Measurements from ENCODE around the gene WDR5.
A peak's percentile ranks its signal among the peaks of the same experiment; 100 is the strongest.

WDR5 gene

DNA sequence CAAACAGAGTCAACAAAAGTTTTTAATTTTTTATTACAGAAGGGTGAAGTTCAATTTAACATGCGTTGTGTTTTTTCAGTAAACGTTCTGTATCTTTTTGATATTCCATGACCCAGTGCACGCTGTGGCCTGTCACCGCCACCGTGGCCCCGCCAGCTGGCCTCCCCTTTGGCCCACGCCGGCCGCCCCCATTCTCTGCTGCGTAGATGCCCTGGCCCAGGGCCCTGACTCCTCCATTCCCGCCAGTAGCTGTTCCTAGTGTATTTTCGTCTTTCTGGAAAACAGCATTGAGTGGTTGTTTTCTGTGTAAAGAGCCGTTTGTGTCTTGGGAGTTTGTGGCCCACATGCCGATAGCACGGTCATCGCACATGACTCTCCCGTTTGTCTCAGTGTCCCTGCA, 22.4 kb downstream of the WDR5 start:
- DNase-seq (ENCODE audit: low read depth in 2 of 2), result no peak

DNA sequence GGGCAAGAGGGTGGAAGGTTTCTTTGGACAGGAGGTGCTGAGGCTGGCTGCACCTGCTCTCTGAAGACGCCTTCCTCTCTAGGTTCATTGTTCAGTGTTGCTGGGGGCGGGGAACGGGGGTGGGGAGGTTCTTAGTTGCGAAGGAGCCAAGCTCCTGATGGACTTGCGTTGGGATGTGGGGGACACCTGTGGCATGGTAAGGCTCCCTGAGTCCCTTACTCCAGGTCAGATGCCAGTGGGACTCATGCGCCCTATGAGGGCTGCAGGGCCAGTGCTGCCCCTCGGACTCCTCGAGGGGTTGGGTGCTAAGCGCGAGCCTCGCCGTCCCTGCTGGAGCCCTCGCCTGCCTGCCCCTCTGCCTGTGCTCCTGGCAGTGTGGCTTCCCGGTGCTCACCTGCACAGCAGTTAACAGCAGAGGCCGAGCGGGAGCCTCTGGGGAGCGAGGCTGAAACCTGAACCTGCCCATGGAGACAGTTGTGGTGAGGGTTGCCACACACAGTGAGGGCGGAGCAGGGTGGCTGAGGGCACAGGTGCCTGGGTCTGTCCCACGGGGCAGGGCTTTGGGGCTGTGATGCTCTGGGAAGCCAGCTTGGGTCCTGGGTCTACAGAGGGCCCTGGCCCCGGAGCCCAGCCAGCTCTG, 23.0 kb downstream of the WDR5 start:
- DNase-seq (ENCODE audit: low read depth in 2 of 2), result no peak

DNA sequence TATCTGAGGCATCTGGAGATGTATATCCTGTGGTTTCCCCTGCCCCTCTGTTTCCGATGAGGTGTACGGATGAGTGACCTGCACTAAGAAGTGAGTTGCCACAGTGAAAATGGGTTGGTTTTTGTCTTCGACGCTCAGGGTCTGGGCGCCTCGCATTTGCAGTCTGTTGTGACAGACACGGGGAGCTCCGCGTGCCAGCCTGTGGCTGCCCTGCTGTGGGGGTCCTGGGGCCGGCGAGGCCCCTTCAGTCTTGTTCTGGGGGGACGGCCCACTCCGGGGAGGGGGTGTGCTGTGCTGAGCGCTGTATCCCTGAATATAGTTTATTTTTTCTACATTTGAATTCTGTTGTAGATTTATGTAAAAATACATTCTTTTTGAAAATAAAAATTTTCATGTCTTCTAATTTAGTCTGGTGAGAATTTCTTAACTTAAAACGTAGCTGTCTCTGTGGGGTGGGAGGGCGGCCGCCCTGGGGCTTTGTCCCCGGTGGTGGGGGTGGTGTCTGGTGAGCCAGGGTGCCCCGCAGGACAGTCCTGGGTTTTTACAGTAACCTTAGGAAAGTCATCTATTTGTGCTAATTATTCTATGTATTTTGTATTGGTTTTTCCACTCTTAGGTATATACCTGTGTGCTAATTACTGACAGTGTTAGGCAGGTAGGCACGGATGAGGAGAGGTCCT, 23.8 kb downstream of the WDR5 start:
- no peak for DNase-seq (ENCODE audit: low read depth in 2 of 2)

DNA sequence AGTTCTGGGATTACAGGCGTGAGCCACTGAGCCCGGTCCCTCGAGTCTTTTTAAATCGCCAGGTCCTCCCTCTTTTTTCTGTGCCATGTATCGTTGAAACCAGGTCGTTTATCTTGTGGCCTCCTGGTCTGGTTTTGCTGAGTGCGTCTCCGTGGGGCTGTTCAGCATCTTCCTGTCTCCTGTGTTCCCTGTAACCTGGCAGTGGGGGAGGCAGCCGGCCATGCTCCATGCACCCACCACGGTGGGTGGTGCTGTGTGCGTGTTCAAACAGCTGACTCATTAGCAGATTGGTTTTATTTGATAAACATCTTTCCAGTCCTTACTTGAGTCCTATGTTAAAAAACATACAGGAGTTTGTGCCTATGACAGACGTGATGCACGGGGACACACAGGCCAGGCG, 25.8 kb downstream of the WDR5 start:
- no peak for DNase-seq (ENCODE audit: low read depth in 2 of 2)

DNA sequence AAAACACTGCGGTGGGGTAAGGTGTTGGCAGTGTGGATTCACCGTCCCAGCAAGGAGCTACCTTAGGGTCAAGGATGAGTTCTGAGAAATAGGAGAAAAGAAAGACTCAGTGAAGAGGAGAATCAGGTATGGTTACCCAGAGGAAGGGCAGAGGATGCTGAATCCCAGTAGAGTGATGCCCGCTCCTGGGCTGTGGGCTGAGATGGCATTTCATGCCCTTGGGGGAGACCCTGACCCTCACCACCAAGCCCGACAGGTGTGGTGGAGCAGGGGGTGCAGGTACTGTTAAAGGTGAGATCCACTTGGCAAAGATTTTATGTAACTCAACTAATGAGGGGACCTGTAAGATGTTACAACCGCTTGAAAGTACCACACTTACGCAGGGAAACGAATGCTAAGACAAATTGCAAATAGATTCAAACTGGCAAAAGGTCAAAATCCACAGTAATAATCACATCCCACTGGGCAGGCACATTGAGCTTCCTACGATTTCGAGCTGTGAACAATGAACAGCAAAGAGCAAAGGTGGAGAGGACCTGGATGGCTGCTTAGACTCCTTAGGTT, 26.4 kb downstream of the WDR5 start:
- no peak for DNase-seq (ENCODE audit: low read depth in 2 of 2)

DNA sequence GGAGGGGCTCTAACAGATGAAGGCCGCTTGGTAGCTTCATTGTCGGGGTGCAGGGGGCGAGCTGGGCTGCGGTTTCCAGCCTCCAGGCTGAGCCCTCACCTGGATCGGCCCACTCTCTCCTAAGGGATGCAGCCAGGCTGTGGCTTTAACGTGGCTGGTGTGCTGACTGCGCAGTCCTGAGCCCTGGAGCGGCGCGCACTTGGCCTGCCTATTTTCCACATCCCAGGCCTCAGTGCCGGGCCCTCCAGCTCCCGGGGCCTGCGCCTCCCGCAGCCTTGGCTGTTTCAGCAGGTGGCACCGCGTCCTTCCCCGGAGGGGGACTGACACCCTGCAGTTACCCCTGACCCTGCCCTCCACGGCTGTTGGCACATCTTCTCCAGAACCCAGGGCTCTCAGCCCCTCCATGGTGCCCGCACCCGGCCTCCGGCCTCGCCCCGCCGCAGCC, 27.1 kb downstream of the WDR5 start:
- no peak for DNase-seq (ENCODE audit: low read depth in 2 of 2)

DNA sequence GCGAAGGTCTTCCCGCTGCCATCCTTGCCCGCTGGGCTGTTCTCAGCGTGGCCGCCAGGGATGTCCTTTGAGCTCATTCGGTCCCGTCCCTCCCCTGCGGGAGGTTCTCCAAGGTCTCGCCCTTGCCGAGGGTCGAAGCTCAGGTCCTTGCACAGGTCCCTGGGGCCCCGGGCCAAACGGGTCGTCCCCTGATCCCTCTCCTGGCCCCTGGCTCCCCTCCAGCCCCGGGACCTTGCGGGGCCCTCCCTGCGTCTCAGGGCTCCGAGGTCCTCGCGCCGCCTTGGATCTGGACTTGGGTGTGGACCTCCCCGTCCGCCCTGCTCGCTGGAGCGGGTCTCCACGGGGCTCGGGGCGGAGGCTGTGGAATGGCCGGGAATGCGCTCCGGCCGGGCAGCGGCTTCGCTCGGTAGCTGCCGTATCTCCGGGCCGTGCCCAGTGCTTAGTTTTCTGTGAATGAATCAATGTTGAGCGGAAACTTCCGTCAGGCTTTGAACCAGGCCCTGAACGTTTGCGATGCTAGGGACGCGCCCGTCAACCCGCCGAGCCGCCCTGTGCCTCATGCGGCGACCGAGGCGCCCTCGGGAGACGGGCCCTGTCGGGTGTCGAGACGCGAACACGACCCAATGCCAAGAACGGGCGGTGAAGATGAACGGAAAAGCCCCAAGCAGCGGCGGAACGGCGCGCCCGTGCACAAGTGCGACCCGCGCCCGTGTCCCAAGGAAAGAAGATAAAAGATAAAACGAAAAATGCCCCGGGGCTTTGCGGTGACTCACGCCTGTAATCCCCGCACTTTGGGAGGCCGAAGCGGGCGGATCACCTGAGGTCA, 27.7 kb downstream of the WDR5 start:
- DNase-seq (ENCODE audit: low read depth in 2 of 2), result peak; percentile 32 to 37

DNA sequence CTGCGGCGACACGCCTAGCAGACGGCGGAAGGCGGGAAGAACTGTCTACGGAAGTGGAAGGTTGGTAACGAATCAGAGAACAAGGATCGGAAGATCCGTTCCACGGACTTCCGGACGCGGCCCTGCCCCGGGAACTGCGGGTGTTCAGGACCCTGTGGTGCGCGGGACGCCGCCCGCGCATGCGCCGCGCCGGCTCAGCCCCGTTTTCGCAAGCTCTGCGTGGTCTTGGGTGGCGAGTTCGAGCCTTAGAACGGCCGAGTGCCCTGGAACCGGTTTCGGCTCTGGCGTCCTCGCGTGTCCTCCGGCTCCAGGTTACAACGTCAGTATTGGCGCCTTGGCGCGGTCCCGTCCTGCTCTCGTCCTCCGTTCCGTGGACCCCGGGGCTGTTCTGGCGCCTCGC, 29.0 kb downstream of the WDR5 start:
- DNase-seq (ENCODE audit: low read depth in 2 of 2), result no peak

DNA sequence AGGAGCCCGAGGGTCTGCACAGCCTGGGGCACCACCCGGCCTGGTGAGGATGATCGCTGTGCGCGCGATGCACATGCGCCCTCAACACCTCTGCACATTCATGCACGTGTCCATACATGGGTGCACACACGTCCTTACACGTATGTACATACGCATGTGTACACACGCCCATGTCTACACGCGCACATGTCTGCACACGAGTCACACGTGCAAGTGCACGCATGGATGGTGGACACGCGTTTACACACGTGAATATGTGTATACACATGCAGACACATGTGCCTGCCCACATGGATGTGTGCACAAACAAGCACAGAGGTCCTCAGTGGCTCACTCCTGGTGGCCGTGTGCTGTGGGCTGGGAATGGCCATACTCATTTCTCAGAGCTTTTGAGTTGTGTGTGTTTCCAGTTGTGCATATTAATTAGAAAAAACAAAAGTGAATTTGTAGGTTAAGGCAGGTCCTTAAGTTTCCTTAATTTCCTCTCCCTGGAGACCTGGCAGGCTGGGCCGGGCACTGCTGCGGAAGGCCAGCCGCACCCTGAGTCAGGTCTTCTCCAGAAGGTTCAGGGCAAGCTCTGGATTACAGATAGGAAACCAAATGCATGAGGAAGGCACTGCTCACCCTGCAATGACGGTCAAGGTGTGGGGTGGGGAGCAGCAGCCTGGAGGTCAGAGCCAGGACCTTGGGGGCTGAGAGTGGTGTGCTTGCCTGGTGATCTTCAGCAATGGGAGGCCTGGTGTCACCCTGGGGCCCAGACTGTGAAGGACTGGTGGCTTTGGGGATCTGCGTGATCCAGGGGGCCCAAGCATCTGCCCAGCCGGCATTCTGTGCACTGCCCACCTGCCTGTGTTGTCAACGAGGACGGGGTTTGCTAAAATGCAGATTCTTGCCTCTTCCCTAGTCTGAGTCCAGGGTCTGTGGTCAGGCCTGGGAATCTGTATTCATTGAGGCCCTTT, 29.8 kb downstream of the WDR5 start:
- DNase-seq (ENCODE audit: low read depth in 2 of 2), result peak in 1 of 2 donors; percentile 12

DNA sequence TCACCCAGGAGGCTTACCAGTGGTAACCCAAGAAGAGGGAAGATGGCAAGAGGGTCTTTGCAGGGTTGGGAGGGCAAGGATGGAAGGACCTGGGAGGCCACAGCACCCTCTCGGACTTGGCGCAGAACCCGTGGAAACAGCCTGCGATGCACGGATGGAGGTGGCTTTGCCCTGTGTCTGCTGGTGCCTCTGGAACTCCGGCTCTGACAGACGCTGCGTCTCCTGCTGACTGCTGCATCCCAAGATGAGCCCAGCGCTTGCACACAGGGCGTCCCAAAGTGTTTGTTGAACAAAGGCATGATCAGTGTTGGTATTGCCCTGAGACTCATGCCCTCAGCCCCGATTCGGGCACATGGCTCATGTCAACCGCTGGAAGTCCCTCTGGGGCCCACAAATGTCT, 30.5 kb downstream of the WDR5 start:
- no peak for DNase-seq (ENCODE audit: low read depth in 2 of 2)

DNA sequence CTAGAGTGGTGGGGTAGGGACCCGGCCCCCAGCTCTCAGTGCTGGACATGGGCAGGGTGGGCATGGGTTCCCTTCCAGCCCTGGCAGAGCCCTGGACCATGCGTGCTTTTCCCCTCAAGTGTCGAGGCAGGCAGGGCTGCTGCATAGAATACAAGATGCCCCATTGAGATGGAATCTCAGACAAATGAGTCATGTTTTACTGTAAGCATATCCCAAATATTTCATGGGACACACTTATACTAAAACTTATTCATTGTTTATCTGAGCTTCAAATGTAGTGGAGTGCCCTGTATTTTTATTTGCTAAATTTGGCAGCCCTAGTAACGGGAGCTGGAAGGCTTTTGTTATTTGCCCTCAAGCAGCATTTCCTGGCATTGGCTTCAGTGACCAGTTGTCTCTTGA, 31.6 kb downstream of the WDR5 start:
- no peak for DNase-seq (ENCODE audit: low read depth in 2 of 2)

DNA sequence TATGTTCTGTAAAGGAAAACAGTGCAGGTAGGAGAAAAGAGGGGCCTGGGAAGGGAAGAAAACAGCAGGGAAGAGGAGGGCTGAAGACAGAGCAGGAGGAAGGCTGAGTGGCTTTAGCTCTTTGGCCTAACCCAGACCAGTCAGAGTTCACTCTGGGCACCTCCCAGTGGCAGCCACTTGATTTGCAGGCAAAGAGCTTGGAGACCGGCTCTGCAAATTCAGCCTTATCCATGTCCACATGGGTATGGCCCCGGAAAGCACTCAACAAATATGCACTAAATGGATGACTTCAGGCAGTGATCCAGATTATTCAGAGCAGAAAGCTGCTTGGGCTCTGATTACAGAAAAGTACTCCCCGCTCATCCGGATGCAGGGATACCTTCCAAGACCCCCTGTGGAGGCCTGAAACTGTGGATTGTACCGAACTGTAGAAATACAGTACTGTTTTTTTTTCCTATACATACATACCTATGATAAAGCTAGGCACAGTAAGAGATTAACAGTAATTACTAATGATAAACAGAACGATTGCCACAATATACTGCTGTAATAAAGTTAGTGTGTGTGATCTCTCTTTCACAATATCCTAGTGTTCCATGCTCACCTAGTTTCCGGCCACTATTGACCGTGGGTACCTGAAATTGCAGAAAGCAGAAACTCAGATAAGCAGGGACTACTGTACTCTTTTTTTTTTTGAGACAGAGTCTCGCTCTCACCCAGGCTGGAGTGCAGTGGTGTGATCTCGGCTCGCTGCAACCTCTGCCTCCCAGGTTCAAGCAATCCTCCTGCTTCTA, 33.1 kb downstream of the WDR5 start:
- DNase-seq (ENCODE audit: low read depth in 2 of 2), result no peak

DNA sequence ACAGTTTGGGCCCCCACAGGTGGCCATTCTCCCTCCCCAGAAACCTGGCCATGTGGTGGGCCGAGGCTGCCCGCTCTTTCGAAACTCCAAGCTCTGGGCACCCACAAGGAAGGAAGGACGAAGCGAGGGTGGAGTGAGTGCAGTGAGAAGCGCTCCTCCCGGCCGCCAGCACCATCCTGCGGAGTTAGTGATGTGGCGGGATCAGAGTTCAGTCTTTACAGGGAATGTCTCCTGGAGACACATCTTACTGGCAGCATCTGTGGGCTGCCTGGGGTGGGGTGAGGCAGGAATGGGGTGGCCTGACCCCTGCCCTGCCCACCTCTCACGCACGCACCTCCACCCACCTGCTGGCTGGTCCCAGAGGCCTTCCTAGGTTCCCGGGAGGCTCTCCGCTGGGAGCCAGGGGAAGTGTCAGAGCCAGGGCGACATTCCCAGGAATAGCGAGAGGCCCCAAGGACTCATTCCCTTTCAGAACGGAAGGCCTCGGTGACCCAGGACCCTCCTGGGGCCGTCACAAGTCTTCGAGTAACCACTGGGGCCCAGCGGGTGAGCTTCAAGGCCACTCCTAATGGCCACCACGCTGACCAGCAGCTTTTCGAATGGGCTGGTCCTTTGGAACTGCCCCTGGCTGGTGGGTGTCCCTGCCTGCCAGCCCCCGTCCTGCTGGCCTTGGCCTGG, 34.0 kb downstream of the WDR5 start:
- no peak for DNase-seq (ENCODE audit: low read depth in 2 of 2)

DNA sequence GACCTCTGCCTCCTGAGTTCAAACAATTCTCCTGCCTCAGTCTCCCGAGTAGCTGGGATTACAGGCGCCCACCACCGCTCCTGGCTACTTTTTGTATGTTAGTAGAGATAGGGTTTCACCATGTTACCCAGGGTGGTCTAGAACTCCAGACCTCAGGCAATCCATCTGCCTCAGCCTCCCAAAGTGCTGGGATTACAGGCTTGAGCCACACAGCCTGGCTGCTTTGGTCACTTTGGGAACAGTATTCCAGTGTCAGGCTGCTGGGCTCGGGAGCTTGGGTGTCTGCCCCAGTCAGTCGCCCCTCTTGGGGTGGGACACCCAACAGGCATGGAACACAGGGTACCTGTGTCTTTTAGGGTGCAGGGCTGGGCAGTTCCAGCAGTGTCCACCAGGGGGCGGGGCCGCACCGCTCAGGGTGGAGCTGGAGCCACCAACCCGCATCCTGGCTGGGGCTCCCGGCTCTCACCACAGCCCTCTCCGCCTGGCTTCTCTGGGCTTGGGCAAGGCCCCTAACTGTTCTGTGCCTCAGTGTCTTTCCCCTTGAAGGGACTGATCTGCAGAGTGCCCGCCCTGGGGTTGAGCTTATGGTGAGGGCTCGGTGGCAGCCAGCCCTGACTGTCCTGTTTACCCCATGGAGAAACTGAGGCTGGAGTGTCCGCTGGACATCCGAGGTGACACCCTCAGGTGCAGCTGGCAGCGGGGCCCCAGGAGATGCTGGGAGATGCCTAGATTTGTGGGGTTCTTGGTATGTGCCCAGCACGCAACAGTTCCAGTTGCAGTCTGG, 34.8 kb downstream of the WDR5 start:
- DNase-seq (ENCODE audit: low read depth in 2 of 2), result no peak

DNA sequence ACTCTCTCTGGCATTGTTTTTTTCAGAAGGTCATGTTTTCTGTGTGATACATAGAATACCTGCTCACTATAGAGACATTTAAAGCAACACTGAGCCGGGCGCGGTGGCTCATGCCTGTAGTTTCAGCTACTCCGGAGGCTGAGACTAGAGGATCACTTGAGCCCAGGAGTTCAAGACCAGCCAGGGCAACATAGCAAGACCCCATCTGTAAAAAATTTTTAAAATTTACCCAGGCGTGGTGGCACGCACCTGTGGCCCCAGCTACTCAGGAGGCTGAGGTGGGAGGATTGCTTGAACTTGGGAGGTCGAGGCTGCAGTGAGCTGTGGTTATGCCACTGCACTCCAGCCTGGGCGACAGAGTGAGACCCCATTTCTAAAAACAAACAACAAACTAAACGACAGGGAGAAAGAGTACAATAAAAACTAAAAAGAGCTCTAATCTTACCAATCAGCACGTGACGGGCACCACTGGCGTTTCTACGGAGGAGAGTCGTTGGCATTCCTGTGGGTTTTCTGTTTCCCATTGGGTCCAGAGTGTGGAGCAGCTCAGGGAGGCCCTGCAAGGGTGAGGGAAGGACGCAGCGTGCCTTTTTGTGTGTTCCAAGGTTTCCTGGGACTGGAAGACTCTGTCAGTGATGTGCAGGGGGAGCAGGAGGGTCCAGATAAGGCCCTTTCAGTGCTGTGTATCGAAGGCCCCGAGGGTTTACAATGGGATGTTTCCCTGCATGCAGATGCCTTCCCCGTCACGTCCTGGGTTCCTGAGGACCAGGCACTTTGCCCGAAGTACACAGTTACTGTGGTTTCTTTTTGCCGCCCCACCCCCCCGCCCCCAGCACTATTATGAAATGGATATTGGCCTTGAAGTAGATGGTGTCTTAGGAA, 35.7 kb downstream of the WDR5 start:
- DNase-seq (ENCODE audit: low read depth in 2 of 2), result no peak

DNA sequence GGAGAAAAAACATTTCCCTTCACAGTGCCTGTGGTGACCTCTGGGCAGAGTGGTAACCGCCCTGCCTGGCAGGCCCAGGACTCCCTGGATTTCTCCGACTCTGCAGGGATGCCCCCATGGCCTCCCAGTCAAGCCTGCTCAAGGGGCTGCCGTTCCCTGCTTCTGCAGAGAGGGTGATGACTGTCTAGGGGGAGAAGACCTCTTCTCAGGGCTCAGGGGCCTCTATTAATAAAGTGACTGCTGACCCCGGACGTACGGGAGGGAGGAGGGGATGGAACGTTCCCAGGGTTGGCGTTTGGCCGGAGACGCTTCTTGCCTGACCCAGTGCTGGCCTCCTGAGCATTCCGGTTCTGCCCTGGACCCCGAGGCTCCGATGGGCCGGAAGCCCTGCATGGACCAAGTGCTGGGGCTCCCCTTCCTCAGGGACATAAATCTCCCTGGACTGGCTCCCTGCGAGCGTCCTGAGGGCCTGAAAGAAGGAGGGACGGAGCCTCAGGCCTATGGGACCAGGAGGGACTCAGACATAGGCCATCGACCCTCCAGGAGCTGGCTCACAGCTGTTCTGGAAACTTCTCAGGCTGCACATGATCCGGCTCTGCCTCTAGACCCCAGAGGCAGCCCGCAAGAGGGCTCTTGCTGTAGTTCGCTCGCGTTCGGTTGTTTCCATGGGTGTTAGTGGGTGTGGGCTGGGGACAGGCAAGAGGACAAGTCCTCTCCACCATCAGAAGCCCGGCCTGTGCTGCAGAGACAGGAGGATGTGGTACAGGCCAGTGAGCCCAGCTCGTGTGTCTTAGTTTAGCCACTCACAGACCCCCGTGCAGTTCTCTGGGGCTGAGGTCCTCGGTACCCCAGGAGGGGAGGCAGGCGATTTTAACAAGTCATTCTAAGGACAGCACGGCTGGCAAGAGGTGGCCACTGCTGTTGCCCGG, 36.6 kb downstream of the WDR5 start:
- no peak for DNase-seq (ENCODE audit: low read depth in 2 of 2)
